GM12878 (cell line): Measurements from ENCODE around the gene R3HDM2. TPM values are rescaled to one million over a fixed set of nuclear protein-coding genes. Genes with fewer than 3 reads are reported as not detected.

Experiments used
- BCL11A ChIP-seq: IDR thresholded peaks from 2 replicates; pipeline ENCODE4 v1.6.1; 2011; ENCODE audit warnings: low read depth, low read length
- CBX5 ChIP-seq: sonication (generic); IDR thresholded peaks from 2 replicates; pipeline ENCODE4 v1.6.1; 2016; ENCODE audit warnings: low read depth, moderate library complexity, mild to moderate bottlenecking, inconsistent platforms
- CHD4 ChIP-seq: fragments of 200-600 bp; sonication (generic); IDR thresholded peaks from 2 replicates; pipeline ENCODE4 v1.6.1; 2016; ENCODE audit warnings: mild to moderate bottlenecking
- EZH2 ChIP-seq: IDR thresholded peaks from 2 replicates; pipeline ENCODE4 v1.6.1; 2012; ENCODE audit warnings: low read depth, mild to moderate bottlenecking, control low read depth, inconsistent platforms, low read length, borderline replicate concordance; ENCODE audit not compliant: control insufficient read depth
- NBN ChIP-seq: fragments of 450-650 bp; IDR thresholded peaks from 2 replicates; pipeline ENCODE4 v1.6.1; 2016
- PAX8 ChIP-seq: fragments of 450-650 bp; IDR thresholded peaks from 2 replicates; pipeline ENCODE4 v1.6.1; 2017; ENCODE audit warnings: mild to moderate bottlenecking, moderate library complexity
- RELA ChIP-seq: fragments of 450-650 bp; IDR thresholded peaks from 2 replicates; pipeline ENCODE4 v1.8.0; 2014; ENCODE audit warnings: borderline replicate concordance; ENCODE audit not compliant: partially characterized antibody
- RFX5 ChIP-seq: IDR thresholded peaks from 2 replicates; pipeline ENCODE4 v1.6.1; 2011; ENCODE audit warnings: low read depth, low read length, improper control_type of control experiment
- SP1 ChIP-seq: IDR thresholded peaks from one replicate; pipeline ENCODE4 v1.6.1; 2011; ENCODE audit warnings: low read depth, low read length
- SUPT20H ChIP-seq: IDR thresholded peaks from 2 replicates; pipeline ENCODE4 v1.6.1; 2011; ENCODE audit warnings: low read depth, mild to moderate bottlenecking, low read length, moderate library complexity, borderline replicate concordance; ENCODE audit not compliant: control insufficient read depth
- TCF12 ChIP-seq: IDR thresholded peaks from 2 replicates; pipeline ENCODE4 v1.6.1; 2011; ENCODE audit warnings: low read depth, mild to moderate bottlenecking, low read length
- ZBTB11 ChIP-seq: fragments of 450-650 bp; formaldehyde crosslinking; IDR thresholded peaks from 2 replicates; pipeline ENCODE4 v1.5.0; 2022; ENCODE audit warnings: mild to moderate bottlenecking, missing genetic modification characterization
- polyA plus RNA-seq, 11 experiments: library from polyadenylated mRNA; depleted of rRNA in 4 of 11; unstranded in 6 of 11; stranded (reverse) in 5 of 11; fragments of >200 nt; fragmentation: Nextera tagmentation in 4 of 11; fragmentation: Illumina TruSeq in 1 of 11; extraction: Ambion mirVana in 4 of 11; extraction: Trizol in 1 of 11; gene quantifications; 1 replicate in 1 of 11; 2 replicates in 10 of 11; pipeline versions ENCODE4 v1.2.1 to v1.2.3, GENCODE V29; 2011 to 2016; ENCODE audit warnings: inconsistent platforms in 2 of 11, missing spikeins in 2 of 11, low read depth in 1 of 11
- total RNA-seq, 4 experiments: library from RNA; depleted of rRNA in 3 of 4; stranded (reverse); fragments of >200 nt in 3 of 4; fragmentation: Illumina TruSeq in 1 of 4; extraction: Trizol in 1 of 4; gene quantifications; 2 replicates each; pipeline versions ENCODE4 v1.2.1 to v1.2.3, GENCODE V29; 2013 to 2021
- TF ChIP-seq, protein P1 (sequence below): IDR thresholded peaks from 2 replicates; pipeline ENCODE4 v1.6.1; 2012; ENCODE audit warnings: improper control_type of control experiment, low read depth, low read length; ENCODE audit not compliant: insufficient replicate concordance
- TF ChIP-seq, protein P2 (sequence below): fragments of 150-350 bp; IDR thresholded peaks from 2 replicates; pipeline ENCODE4 v1.6.1; 2016; ENCODE audit warnings: low read depth, low read length

R3HDM2 gene
- total and polyA plus RNA-seq, 10 of the 15 experiments (the other 5 are each of a cell fraction or from before 2014, with no cell fraction given): 4.6 to 26.1 (median 11.2) TPM

GRCh38 chr12:57325395-57325794 lies 105.4 kb downstream of the R3HDM2 start (continued):
- TF ChIP-seq RELA: no peak
- TF ChIP-seq BCL11A: no peak
- TF ChIP-seq CBX5: no peak
- no peak for TF ChIP-seq TCF12
- no peak for TF ChIP-seq EZH2
- no peak for TF ChIP-seq SP1
- TF ChIP-seq RFX5: no peak
- TF ChIP-seq, protein P1, sequence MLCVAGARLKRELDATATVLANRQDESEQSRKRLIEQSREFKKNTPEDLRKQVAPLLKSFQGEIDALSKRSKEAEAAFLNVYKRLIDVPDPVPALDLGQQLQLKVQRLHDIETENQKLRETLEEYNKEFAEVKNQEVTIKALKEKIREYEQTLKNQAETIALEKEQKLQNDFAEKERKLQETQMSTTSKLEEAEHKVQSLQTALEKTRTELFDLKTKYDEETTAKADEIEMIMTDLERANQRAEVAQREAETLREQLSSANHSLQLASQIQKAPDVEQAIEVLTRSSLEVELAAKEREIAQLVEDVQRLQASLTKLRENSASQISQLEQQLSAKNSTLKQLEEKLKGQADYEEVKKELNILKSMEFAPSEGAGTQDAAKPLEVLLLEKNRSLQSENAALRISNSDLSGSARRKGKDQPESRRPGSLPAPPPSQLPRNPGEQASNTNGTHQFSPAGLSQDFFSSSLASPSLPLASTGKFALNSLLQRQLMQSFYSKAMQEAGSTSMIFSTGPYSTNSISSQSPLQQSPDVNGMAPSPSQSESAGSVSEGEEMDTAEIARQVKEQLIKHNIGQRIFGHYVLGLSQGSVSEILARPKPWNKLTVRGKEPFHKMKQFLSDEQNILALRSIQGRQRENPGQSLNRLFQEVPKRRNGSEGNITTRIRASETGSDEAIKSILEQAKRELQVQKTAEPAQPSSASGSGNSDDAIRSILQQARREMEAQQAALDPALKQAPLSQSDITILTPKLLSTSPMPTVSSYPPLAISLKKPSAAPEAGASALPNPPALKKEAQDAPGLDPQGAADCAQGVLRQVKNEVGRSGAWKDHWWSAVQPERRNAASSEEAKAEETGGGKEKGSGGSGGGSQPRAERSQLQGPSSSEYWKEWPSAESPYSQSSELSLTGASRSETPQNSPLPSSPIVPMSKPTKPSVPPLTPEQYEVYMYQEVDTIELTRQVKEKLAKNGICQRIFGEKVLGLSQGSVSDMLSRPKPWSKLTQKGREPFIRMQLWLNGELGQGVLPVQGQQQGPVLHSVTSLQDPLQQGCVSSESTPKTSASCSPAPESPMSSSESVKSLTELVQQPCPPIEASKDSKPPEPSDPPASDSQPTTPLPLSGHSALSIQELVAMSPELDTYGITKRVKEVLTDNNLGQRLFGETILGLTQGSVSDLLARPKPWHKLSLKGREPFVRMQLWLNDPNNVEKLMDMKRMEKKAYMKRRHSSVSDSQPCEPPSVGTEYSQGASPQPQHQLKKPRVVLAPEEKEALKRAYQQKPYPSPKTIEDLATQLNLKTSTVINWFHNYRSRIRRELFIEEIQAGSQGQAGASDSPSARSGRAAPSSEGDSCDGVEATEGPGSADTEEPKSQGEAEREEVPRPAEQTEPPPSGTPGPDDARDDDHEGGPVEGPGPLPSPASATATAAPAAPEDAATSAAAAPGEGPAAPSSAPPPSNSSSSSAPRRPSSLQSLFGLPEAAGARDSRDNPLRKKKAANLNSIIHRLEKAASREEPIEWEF: no peak
- no peak for TF ChIP-seq CHD4
- no peak for TF ChIP-seq ZBTB11 (CRISPR knock-in tag)
- no peak for TF ChIP-seq PAX8
- TF ChIP-seq SUPT20H: no peak
- no peak for TF ChIP-seq NBN
- TF ChIP-seq, protein P2, sequence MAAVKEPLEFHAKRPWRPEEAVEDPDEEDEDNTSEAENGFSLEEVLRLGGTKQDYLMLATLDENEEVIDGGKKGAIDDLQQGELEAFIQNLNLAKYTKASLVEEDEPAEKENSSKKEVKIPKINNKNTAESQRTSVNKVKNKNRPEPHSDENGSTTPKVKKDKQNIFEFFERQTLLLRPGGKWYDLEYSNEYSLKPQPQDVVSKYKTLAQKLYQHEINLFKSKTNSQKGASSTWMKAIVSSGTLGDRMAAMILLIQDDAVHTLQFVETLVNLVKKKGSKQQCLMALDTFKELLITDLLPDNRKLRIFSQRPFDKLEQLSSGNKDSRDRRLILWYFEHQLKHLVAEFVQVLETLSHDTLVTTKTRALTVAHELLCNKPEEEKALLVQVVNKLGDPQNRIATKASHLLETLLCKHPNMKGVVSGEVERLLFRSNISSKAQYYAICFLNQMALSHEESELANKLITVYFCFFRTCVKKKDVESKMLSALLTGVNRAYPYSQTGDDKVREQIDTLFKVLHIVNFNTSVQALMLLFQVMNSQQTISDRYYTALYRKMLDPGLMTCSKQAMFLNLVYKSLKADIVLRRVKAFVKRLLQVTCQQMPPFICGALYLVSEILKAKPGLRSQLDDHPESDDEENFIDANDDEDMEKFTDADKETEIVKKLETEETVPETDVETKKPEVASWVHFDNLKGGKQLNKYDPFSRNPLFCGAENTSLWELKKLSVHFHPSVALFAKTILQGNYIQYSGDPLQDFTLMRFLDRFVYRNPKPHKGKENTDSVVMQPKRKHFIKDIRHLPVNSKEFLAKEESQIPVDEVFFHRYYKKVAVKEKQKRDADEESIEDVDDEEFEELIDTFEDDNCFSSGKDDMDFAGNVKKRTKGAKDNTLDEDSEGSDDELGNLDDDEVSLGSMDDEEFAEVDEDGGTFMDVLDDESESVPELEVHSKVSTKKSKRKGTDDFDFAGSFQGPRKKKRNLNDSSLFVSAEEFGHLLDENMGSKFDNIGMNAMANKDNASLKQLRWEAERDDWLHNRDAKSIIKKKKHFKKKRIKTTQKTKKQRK: no peak
